Cardiac muscle cell (in vitro differentiated cells and primary cell): ENCODE data around the gene CDH11. TPM values are rescaled to one million over a fixed set of nuclear protein-coding genes. Genes with fewer than 3 reads are reported as not detected.

Experiments used
- DNase-seq, 2 donors: peaks; one replicate each; pipeline versions ENCODE4 v3.0.0 to v3.0.0-alpha.2; 2010 to 2017; ENCODE audit warnings: low read depth in 1 of 2, low spot score in 1 of 2
- H3K27ac ChIP-seq: fragments of 200-600 bp; sonication (generic); 2 replicates; pipeline ENCODE4 v1.5.1; 2016
- H3K27me3 ChIP-seq: fragments of 200-600 bp; sonication (generic); 2 replicates; pipeline ENCODE4 v1.6.0; 2016; ENCODE audit warnings: control low read depth
- H3K36me3 ChIP-seq: fragments of 200-600 bp; sonication (generic); 2 replicates; pipeline ENCODE4 v1.5.1; 2016; ENCODE audit warnings: control low read depth
- H3K4me1 ChIP-seq: fragments of 200-600 bp; sonication (generic); 2 replicates; pipeline ENCODE4 v1.8.1; 2017; ENCODE audit warnings: low read depth, mild to moderate bottlenecking, mixed run types
- H3K4me3 ChIP-seq: fragments of 200-600 bp; sonication (generic); 2 replicates; pipeline ENCODE4 v1.5.1; 2016; ENCODE audit warnings: mild to moderate bottlenecking
- H3K9me3 ChIP-seq: fragments of 200-600 bp; sonication (generic); 2 replicates; pipeline ENCODE4 v1.5.1; 2017; ENCODE audit warnings: low read depth, mild to moderate bottlenecking, control low read depth
- CTCF ChIP-seq: IDR thresholded peaks from 2 replicates; pipeline ENCODE4 v1.5.1; 2012; ENCODE audit warnings: low read depth, mild to moderate bottlenecking, low read length
- polyA plus RNA-seq: library from polyadenylated mRNA; unstranded; fragments of >200 nt; fragmentation: Nextera tagmentation; extraction: Ambion mirVana; gene quantifications from 2 replicates; pipeline ENCODE4 v1.2.1, GENCODE V29; 2016
- total RNA-seq: library from RNA; depleted of rRNA; stranded (reverse); fragments of >200 nt; gene quantifications from 2 replicates; pipeline ENCODE4 v1.2.3, GENCODE V29; 2016

Gene CDH11
- total and polyA plus RNA-seq, 2 experiments from 2014 or later: 29.4 to 99.3 TPM

- Histone ChIP-seq H3K27me3 (no peaks in the 10 kb centered on the region), H3K4me1 (no peaks in the 10 kb centered on the region), H3K27ac (no peak overlapping the region), H3K4me3 (no peak overlapping the region), H3K9me3 (no peaks in the 10 kb centered on the region), H3K36me3 (no peaks in the 10 kb centered on the region)
- DNase-seq: no peak
- TF ChIP-seq CTCF: no peak
Measured at GRCh38 chr16:64933885-64934284, 188.0 kb downstream of the CDH11 start.

- DNase-seq: no peak
- Histone ChIP-seq H3K4me1 (no peaks in the 10 kb centered on the region), H3K9me3 (no peaks in the 10 kb centered on the region), H3K27ac (no peak overlapping the region), H3K36me3 (no peaks in the 10 kb centered on the region), H3K27me3 (no peaks in the 10 kb centered on the region), H3K4me3 (no peak overlapping the region)
- no peak for TF ChIP-seq CTCF
Measured at GRCh38 chr16:64926476-64926875, 195.4 kb downstream of the CDH11 start.

- H3K27ac ChIP-seq: no peak overlapping the region
- DNase-seq: peak in 1 of 2 donors; percentile 29
- H3K4me1 ChIP-seq: no peaks in the 10 kb centered on the region
- H3K27me3 ChIP-seq: no peaks in the 10 kb centered on the region
- no peak overlapping the region for H3K4me3 ChIP-seq
- TF ChIP-seq CTCF: no peak
- no peaks in the 10 kb centered on the region for H3K36me3 ChIP-seq
- H3K9me3 ChIP-seq: no peaks in the 10 kb centered on the region
Measured at GRCh38 chr16:64925166-64925565, 196.7 kb downstream of the CDH11 start.

GRCh38 chr16:64924086-64924485 lies 197.8 kb downstream of the CDH11 start:
- TF ChIP-seq CTCF: no peak
- no peak for DNase-seq
- Histone ChIP-seq H3K4me1 (no peaks in the 10 kb centered on the region), H3K27me3 (no peaks in the 10 kb centered on the region), H3K36me3 (no peaks in the 10 kb centered on the region), H3K4me3 (no peak overlapping the region), H3K27ac (no peak overlapping the region), H3K9me3 (no peaks in the 10 kb centered on the region)

- no peaks in the 10 kb centered on the region for H3K27me3 ChIP-seq
- H3K27ac ChIP-seq: no peak overlapping the region
- H3K4me3 ChIP-seq: no peak overlapping the region
- H3K36me3 ChIP-seq: no peaks in the 10 kb centered on the region
- no peak for TF ChIP-seq CTCF
- no peaks in the 10 kb centered on the region for H3K9me3 ChIP-seq
- H3K4me1 ChIP-seq: no peaks in the 10 kb centered on the region
- peak in 1 of 2 donors; percentile 27 for DNase-seq
Measured at GRCh38 chr16:64919929-64920607, 201.8 kb downstream of the CDH11 start.
